ENCODE results near the gene CD247.

GRCh38 chr1:167423684-167424619 is 94.4 kb downstream of the CD247 start:
- TF ChIP-seq CTCF (IDR thresholded peaks at IDR 0.05; ENCODE audit: low read depth, low read length) (no peak), POLR2A (IDR thresholded peaks at IDR 0.05; ENCODE audit: extremely low read depth, insufficient read length) (no peak), MYC (IDR thresholded peaks at IDR 0.05; ENCODE audit: low read depth, low read length) (no peak)
- TF ChIP-seq, protein P1, sequence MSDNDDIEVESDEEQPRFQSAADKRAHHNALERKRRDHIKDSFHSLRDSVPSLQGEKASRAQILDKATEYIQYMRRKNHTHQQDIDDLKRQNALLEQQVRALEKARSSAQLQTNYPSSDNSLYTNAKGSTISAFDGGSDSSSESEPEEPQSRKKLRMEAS (IDR thresholded peaks at IDR 0.05; ENCODE audit: low read depth, low read length), result no peak

Measured in NB4 (cell line).